GM18909 (cell line): ENCODE data around the gene OPN1MW2.
"Not testable (repeated sequence)": the region's sequence is repeated elsewhere in the genome, so short reads cannot be mapped to it uniquely, and the experiment has no call there.

ENCODE experiments used
- ATAC-seq: cut with Tn5 transposase; IDR thresholded peaks from one replicate; pipeline ENCODE4 v1.9.1; 2021; ENCODE audit warnings: mild to moderate bottlenecking; ENCODE audit not compliant: unreplicated experiment, poor library complexity

The OPN1MW2 gene

DNA sequence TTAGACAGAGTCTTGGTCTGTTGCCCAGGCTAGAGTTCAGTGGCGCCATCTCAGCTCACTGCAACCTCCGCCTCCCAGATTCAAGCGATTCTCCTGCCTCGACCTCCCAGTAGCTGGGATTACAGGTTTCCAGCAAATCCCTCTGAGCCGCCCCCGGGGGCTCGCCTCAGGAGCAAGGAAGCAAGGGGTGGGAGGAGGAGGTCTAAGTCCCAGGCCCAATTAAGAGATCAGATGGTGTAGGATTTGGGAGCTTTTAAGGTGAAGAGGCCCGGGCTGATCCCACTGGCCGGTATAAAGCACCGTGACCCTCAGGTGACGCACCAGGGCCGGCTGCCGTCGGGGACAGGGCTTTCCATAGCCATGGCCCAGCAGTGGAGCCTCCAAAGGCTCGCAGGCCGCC, at the start of gene OPN1MW2:
TSS of gene OPN1MW2 (plus strand) at position 301 of the 400 bp plus-strand sequence. CDS start at position 361, 60 bp downstream.
- ATAC-seq, result not testable (repeated sequence)

DNA sequence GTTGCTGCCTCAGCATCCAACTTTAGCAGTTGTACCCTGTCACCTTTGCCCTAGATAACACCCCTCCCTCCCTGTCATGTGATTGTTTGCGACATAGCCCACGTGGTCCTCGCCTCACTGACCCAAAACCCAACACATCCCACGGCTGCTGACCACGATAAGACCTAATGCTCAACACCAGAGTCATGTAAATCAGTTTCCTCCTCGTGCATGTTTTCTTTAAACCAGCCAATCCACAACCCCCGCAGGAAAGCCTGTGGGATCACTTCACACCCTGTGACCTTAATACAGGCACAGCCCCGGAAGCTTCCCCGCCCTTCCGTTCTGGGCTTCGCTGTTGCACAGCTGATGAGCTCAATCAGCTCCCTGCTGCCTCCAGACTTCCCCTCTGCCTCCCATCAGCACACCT, 47.0 kb upstream of the OPN1MW2 start:
- ATAC-seq, result peak; percentile 72

DNA sequence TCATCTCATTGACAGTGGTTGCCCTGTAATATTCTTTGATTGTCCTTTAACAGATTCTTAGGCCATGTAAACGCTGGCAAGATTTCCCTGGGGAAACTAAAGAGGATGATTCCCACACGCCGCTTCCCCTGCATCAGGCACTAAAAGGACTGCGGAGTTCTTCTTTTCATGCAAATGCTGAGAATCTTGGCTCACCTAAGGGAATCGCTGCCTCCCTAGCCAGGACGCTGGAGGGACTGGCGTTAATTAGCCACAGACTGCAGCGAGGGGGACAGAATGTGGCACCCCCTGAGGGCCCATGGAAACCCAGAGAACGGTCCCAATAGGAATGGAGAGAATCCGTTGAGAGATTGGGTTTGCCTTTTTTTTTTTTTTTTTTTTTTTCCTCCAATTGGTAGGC, 45.2 kb upstream of the OPN1MW2 start:
- ATAC-seq, result not testable (repeated sequence)

DNA sequence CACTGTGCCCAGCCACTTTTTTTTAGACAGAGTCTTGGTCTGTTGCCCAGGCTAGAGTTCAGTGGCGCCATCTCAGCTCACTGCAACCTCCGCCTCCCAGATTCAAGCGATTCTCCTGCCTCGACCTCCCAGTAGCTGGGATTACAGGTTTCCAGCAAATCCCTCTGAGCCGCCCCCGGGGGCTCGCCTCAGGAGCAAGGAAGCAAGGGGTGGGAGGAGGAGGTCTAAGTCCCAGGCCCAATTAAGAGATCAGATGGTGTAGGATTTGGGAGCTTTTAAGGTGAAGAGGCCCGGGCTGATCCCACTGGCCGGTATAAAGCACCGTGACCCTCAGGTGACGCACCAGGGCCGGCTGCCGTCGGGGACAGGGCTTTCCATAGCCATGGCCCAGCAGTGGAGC, 37.3 kb upstream of the OPN1MW2 start, which contains the start of gene OPN1MW:
TSS of gene OPN1MW (plus strand) at position 301 of the 400 bp plus-strand sequence. CDS start at position 383, 82 bp downstream.
- not testable (repeated sequence) for ATAC-seq

DNA sequence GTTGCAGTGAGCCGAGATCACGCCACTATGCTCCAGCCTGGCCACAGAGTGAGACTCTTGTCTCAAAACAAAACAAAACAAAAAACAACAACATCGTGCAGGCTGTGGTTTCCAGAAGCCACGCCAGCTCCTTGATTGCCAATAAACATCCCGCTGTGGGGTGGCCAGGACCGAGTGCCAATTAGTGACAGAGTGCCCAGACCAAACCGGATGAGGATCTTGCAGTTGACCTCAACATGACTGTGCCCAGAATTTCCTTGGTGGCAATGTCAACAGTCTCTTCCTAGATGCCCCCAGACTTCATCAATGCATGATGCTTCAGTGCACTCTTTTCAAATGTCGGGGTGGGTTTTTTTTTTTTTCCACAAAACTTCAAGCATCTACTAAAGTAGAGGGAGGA, 35.8 kb upstream of the OPN1MW2 start:
- ATAC-seq, result not testable (repeated sequence)

DNA sequence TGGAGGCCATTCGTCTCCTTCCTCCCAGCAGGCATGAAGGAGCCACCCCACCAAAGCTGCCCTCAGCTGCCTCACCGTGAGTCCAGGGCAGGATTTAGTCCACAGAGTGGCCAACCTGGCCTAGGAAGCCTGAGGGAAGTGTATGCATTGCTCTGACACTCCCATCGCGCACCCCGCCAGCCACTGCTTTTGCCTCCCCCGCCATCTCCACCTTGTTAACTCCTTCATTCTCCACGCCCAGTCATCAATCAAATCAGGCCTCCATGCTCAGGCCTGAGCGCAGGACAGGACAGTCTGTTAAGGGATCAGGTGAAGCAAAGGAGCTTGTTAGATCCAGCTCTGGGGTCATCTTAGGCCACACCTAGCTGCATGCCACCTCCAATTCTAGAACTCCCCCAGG, 26.7 kb upstream of the OPN1MW2 start:
- ATAC-seq, result not testable (repeated sequence)

DNA sequence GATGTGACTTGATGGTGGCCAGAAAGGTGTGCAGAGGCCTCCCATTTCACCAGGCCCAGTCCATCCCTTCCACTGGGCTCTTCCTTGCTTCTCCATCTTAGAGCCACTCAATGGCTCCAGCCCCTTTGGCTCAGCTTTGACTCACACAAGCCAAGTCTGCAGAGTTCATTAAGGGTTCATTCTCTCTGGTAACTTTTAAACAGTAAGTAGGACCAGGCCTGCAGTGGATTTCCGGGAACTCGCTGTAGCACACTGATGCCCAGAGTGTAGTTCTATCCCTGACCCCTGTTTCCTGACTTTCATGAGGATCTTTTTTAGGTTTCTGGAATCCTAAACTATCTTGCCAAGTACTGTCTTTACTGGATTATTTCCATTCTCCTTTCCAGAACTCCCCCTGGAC, 25.2 kb upstream of the OPN1MW2 start:
- not testable (repeated sequence) for ATAC-seq

DNA sequence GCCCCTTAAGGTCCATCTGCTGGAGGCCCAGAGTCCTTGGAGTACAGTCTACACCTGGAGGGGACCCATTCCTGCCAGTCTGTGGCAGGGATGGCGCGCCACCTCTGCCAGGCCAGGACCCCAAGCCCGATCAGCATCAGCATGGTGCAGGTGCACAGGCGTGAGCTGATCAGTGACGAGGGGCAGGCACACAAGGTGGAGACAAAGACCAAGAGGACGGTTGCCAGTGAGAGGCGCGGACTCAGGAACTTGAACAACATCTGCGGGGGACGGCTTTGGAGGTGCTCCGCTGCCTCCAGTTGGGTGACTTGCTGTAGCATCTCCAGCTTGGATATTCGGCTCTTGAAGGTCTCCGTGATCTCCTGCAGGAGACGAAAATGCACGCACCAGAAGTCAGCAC, 23.1 kb upstream of the OPN1MW2 start:
- not testable (repeated sequence) for ATAC-seq

DNA sequence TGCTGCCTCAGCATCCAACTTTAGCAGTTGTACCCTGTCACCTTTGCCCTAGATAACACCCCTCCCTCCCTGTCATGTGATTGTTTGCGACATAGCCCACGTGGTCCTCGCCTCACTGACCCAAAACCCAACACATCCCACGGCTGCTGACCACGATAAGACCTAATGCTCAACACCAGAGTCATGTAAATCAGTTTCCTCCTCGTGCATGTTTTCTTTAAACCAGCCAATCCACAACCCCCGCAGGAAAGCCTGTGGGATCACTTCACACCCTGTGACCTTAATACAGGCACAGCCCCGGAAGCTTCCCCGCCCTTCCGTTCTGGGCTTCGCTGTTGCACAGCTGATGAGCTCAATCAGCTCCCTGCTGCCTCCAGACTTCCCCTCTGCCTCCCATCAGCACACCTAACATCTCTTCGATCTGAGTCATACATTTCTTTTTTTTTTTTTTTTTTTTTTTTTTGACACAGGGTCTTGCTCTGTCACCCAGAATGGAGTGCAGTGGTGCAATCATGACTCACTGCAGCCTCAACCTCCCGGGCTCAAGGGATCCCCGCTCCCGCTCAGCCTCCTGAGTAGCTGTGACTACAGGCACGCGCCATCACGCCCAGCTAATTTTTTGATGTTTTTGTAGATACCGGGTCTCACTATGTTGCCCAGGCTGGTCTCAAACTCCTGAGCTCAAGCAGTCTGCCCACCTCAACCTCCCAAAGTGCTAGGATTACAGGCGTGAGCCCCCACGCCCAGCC, 9.7 kb upstream of the OPN1MW2 start:
- ATAC-seq, result peak; percentile 51

DNA sequence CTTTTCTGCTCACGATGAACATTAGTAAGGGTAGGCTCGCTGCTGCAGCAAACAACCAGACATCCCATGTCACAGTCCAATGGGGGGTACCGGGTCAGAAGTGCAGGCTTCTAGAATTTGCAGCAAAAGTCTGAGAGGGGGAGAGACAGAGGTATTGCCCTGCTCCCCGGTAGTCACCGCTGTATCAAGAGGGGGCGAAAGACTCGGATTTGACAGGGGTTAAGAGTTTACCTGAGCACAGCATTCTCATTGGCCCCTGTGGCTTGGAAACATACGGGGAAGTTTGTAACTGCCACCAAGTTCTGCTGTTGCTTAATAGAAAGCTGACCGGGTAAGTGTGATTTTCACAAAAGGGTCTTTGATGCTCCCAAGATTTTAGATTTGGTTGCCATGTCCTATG, 8.5 kb upstream of the OPN1MW2 start:
- ATAC-seq, result not testable (repeated sequence)

DNA sequence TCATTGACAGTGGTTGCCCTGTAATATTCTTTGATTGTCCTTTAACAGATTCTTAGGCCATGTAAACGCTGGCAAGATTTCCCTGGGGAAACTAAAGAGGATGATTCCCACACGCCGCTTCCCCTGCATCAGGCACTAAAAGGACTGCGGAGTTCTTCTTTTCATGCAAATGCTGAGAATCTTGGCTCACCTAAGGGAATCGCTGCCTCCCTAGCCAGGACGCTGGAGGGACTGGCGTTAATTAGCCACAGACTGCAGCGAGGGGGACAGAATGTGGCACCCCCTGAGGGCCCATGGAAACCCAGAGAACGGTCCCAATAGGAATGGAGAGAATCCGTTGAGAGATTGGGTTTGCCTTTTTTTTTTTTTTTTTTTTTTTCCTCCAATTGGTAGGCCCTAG, 8.1 kb upstream of the OPN1MW2 start:
- not testable (repeated sequence) for ATAC-seq

DNA sequence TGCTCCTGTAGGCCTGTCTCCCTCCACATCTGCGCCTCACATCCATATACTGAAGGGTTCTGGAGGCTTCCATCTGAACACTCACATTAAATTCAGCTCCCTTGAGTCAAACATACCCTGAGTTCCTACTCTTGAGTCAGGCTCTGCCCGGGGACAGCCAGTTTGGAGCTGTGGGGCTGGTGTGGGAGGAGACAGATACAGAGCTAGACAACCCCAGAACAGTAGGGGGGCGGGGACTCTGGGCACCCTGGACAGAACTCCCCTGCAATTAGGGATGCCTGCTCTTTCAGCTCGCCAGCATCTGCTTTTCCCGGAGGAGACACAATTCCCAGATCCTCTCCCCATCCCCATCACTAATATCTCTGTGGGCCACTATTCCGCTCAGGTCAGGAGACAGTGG, 5.7 kb downstream of the OPN1MW2 start:
- ATAC-seq, result not testable (repeated sequence)

DNA sequence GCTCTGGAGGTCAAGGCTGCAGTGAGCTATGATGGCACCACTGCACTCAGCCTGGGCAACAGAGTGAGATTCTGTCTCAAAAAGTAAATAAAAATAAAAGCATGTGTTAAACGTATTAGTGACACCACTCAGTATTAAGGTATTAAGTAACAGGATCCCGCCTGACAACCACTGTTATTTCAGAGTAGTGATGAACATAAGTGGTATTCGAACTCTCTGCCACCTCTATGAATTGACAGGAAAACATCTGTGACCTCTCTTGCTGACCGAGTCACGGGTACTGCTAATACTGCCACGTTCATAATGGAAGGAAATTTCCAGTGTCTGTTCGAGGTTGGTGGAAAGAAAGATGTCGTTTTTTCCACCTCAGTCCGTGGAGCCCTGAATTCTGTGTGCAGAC, 7.2 kb downstream of the OPN1MW2 start:
- not testable (repeated sequence) for ATAC-seq

DNA sequence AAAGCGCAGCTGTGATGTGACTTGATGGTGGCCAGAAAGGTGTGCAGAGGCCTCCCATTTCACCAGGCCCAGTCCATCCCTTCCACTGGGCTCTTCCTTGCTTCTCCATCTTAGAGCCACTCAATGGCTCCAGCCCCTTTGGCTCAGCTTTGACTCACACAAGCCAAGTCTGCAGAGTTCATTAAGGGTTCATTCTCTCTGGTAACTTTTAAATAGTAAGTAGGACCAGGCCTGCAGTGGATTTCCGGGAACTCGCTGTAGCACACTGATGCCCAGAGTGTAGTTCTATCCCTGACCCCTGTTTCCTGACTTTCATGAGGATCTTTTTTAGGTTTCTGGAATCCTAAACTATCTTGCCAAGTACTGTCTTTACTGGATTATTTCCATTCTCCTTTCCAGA, 11.9 kb downstream of the OPN1MW2 start:
- ATAC-seq, result not testable (repeated sequence)

DNA sequence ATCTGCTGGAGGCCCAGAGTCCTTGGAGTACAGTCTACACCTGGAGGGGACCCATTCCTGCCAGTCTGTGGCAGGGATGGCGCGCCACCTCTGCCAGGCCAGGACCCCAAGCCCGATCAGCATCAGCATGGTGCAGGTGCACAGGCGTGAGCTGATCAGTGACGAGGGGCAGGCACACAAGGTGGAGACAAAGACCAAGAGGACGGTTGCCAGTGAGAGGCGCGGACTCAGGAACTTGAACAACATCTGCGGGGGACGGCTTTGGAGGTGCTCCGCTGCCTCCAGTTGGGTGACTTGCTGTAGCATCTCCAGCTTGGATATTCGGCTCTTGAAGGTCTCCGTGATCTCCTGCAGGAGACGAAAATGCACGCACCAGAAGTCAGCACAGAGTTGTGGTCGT, 14.1 kb downstream of the OPN1MW2 start:
- not testable (repeated sequence) for ATAC-seq

DNA sequence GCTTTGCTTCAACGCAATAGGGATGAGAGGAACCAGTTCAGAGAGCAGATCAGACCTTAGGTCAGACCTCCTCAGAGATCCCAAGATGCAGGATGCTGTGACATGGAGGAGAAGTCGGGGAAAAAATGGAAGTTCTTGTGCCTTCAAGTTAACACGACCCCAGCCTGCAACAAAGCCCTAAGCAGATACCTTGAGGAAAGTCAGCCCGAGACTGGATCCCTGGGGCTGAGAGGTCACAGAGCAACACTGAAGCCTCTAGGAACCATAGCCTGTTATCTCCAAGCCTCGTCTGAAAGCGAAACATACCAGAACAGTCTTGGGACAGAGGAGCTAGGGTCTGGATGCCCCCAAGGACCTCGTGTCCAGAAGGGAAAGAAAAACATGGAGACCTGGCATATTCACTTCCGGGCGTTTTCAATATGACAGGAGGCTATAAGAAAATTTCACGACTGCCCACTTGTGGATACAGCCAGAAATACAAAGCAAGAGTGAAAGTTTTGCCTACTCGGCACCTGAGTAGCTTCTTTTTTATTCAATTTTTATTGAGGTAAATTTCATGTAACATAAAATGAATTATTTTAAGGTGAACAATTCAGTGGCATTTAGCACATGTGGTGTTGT, 19.5 kb downstream of the OPN1MW2 start:
- ATAC-seq, result not testable (repeated sequence)

DNA sequence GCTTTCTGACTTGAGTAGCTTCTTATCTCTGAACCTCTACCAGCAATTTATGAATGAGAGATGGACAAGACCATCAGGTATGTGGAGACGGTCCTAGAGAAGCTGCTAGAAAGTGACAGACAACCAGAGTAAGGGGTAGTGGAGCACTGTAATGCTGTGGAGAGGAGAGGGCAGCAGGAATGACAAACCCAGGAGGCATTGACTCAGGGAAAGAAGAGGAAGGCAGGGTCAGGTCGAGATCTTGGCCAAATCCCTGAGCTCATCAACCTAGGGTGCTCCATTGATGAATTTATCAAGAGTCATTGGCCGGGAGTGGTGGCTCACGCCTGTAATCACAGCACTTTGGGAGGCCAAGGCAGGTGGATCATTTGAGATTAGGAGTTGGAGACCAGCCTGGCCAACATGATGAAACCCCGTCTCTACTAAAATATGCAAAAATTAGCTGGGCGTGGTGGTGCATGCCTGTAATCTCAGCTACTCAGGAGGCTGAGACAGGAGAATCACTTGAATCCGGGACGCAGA, 20.5 kb downstream of the OPN1MW2 start:
- not testable (repeated sequence) for ATAC-seq

DNA sequence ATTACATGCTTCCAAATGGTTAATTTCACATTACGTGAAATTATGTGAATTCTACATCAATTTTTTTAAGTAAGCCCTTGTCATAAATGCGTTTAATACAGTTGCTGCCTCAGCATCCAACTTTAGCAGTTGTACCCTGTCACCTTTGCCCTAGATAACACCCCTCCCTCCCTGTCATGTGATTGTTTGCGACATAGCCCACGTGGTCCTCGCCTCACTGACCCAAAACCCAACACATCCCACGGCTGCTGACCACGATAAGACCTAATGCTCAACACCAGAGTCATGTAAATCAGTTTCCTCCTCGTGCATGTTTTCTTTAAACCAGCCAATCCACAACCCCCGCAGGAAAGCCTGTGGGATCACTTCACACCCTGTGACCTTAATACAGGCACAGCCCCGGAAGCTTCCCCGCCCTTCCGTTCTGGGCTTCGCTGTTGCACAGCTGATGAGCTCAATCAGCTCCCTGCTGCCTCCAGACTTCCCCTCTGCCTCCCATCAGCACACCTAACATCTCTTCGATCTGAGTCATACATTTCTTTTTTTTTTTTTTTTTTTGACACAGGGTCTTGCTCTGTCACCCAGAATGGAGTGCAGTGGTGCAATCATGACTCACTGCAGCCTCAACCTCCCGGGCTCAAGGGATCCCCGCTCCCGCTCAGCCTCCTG, 28.0 kb downstream of the OPN1MW2 start:
- not testable (repeated sequence) for ATAC-seq

DNA sequence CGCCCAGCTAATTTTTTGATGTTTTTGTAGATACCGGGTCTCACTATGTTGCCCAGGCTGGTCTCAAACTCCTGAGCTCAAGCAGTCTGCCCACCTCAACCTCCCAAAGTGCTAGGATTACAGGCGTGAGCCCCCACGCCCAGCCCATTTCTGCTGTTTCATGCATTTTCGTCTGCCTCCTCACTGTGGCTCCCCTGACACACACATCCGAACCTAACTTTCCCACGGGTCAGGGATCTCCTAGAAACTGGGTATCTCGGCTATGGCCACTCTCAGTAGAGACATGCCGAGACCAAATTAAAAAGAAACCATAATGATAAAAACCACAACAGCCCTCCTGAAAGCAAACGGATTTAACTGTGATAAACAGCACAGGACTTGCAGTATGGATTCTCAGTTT, 28.5 kb downstream of the OPN1MW2 start:
- not testable (repeated sequence) for ATAC-seq

DNA sequence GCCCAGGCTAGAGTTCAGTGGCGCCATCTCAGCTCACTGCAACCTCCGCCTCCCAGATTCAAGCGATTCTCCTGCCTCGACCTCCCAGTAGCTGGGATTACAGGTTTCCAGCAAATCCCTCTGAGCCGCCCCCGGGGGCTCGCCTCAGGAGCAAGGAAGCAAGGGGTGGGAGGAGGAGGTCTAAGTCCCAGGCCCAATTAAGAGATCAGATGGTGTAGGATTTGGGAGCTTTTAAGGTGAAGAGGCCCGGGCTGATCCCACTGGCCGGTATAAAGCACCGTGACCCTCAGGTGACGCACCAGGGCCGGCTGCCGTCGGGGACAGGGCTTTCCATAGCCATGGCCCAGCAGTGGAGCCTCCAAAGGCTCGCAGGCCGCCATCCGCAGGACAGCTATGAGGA, 37.7 kb downstream of the OPN1MW2 start, which contains the start of gene OPN1MW3:
TSS of gene OPN1MW3 (plus strand) at position 301 of the 400 bp plus-strand sequence. CDS start at position 339, 38 bp downstream.
- ATAC-seq, result not testable (repeated sequence)

DNA sequence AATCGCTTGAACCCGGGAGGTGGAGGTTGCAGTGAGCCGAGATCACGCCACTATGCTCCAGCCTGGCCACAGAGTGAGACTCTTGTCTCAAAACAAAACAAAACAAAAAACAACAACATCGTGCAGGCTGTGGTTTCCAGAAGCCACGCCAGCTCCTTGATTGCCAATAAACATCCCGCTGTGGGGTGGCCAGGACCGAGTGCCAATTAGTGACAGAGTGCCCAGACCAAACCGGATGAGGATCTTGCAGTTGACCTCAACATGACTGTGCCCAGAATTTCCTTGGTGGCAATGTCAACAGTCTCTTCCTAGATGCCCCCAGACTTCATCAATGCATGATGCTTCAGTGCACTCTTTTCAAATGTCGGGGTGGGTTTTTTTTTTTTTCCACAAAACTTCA, 39.2 kb downstream of the OPN1MW2 start:
- ATAC-seq, result not testable (repeated sequence)
